Stimulated activated CD8-positive, alpha-beta memory T cell treated with anti-CD3 and anti-CD28 coated beads, Interleukin-7, amount 100 ng/mL, for 1 hour (primary cell): ENCODE data around the gene XRCC5.
"Not testable (repeated sequence)": the region's sequence is repeated elsewhere in the genome, so short reads cannot be mapped to it uniquely, and the experiment has no call there.

Source experiments
- DNase-seq, 2 donors: peaks; one replicate each; pipeline ENCODE4 v3.0.0-alpha.2; 2020; ENCODE audit warnings: low read depth in 2 of 2

Gene XRCC5

DNA sequence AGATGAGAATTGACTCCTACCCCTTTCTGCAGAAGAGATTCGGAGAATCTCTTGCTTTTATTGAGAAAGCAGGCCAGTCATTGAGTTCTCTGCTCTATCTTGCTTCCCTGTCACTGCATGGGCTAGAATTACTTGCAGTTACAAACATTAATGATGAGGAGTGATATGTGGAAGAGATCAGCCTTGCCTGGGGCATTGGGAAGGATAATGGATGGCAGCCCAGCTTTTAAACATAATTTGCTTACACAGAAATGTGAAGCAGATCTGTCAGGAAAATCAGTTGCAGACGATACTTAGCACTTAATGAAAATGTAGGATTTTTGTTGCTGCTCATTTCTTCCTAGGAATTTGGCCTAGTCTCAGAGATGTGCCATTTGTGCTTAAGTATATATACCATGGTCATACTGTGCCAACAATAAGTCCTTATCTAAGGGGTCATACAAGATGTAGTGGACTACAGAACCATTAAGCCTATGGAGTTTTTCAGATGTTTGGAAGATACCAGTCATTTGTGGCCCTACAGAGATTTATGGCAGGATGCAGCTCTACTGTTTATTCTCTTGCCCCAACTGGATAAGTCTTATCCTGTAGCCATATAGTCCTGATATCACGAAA is 92.7 kb downstream of the XRCC5 start:
- DNase-seq, result no peak

DNA sequence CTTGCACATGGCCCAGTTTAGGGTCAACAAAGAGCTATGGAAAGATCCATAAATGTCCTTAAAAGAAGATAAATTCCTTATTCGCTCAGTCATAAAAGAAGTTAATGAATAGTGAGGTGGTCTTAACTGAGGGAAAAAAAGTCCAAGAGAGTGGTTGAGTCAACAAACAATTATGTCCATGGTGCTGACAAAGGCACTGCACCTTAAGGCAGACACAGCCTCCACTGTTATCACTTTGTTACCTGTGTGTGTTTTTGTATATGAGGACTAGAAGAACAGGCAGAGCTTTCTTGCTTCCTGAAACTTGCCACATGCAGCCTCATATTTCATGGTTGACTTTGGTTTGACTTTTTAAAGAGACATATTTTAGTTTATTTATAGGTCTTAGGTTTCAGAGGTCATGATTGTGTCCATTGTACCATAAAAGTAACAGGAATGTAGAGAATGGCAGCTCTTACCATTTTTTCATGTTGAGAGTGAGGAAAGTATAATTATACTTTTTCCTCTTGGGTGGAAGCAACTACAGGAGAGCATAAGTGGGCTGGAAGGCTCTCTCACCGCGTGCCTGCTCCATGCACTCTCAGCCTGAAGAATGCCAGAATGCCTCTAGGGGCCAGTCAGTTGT is 93.6 kb downstream of the XRCC5 start:
- no peak for DNase-seq

DNA sequence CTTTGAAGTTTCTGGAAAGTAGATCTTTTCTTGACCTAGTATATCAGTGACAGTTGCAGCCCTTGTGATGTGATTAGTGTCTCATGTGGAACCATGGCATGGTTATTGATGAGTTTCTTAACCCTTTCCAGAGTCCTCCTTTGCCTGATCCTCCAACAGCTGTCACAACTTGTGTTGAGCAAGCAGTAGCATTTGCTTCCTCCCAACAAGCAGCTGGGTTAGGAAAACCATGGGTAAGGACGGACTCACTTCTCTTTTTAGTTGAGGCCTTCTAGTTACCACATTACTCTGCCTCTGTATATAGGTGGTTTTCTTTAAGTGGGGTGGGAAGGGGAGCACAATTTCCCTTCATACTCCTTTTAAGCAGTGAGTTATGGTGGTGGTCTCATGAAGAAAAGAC is 96.3 kb downstream of the XRCC5 start:
- no peak for DNase-seq

DNA sequence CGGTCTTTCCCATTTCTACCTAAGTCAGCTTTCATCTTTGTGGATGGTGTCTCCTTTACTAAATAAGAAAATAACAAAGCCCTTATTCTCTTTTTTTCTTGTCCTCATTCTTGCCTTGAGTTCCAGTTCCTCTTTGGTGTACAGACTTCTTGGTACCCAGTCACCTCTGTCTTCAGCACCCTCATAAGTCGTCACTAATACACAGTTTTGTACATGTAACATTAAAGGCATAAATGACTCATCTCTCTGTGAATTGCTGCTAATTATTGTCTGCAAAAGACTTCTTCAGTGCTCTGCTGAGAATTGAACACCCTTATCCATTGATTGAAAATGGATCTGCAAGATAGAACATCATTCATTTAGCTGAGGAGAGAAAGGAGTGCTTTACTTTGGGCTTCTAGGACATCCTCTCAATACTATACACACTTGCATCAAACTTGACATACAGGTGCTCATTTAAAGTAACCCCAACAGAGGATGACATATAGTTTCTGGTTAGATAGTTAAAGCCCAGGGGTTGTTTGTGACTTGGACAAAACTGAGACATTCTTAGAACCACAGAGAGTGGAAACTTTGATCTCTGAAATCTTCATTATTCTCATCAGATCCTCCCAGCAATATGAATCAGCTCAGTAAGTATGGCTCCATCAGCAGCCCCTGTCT is 97.0 kb downstream of the XRCC5 start:
- DNase-seq, result no peak

DNA sequence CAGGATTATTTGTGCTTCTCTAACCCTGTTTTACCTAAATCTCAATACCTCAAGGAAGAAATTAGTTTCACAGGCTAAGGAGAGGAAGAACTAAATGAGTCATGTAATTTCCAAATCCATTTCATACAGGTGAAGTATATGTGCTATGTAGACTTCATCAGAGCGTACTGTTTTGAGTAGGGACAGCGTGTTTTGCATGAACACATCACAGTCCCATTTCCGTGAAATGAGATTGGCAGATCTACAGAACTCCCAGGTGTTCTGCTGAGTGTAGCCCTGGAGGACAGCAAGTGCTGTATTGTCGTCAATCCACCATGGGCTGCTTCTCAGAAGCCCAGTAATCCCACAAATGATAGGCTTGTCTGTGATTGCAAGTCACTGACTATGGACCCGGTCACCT is 97.7 kb downstream of the XRCC5 start:
- no peak for DNase-seq

DNA sequence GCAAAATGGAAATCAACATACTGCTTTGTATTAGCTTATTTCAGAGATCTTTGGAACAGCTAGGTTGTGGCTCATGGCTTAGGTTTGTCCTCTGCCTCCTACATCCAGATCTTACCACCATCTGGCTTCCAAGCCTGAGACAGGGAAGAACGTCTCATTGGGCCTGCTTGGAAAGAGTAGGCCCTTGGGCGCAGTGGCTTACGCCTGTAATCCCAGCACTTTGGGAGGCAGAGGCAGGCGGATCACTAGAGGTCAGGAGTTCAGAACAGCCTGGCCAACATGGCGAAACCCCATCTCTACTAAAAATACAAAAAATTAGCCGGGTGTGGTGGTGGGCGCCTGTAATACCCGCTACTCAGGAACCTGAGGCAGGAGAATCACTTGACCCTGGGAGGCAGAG is 99.5 kb downstream of the XRCC5 start:
- DNase-seq, result not testable (repeated sequence)

DNA sequence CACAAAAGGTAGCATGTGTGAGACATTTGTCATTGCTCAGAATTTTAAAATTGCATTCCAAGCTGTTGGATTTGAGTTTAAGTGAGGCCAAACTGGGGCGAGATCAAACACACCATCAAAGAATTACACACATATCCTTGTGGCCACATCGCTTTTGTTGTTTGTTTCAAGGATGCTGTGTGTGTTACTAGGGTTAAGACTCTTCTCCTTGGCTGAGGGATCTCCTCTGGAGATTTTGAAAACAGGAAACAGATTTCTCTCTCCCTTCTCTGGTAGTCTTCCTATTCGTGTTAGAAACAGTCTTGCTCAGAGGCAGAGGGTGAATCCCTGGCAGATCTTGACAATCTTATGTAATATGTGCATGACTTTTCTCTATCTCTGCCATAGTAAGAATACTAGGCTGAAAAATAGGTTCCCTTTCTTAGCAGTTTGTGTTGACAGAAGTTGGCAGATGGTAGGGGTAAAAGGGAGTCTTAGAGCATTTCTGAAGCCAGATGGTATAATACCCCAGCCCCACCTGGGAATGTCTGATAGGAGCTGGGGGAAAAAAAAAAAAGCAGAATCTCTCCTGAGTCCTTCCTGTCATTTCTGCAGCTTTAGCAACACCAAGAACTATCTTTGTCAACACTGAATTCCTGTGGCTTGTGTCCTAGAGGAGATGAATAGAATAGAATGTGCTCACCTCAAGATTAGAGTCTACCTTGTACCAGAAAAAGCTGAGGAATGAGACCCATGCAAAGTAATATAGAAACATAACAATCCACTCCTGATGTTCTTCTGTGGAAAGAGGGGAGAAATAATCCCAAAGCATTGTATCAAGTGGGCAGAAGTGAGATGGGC is 101.8 kb downstream of the XRCC5 start:
- DNase-seq, result no peak

DNA sequence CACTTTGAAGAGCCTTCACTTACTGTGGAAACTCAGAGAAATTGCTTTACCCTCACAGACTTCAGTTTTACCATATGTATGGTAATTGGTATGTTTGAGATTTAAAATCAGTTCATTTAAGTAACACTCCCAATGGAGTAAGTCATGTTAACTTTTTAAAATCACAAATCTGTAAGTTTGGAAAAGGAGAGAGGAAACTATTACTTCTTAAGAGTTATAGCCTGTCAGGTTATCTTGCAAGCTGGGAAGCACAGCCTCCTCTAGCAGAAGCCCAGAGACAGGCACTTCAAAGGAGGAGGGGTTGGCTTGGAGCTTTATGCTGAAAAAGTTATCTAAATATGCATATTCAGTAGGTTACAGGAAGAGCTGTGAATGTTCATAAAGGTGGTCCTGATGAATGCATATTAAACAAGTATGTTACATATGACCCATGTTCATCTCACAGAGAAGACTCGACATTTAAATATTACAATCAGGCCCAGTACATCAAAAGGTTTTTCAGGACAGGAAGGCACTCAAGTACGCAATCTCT is 102.5 kb downstream of the XRCC5 start:
- no peak for DNase-seq

DNA sequence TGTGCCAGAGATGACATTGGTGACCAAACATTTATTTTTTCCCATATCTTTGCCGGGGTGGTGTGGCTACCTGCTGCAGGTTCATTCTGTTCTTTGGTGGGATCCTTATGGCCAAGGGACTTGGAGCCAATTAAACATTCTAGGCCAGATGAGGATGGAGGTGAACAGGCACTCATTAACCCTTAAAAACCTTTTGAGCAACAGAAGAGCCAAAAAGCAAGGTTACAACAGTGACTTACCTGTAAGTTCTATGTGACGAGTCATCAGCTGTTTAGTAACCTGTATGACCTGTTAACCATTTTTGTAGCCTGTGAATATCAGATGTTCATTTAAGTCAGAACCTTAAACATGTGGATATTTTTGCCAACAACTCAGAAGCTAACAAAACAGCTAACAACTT is 105.6 kb downstream of the XRCC5 start:
- no peak for DNase-seq

DNA sequence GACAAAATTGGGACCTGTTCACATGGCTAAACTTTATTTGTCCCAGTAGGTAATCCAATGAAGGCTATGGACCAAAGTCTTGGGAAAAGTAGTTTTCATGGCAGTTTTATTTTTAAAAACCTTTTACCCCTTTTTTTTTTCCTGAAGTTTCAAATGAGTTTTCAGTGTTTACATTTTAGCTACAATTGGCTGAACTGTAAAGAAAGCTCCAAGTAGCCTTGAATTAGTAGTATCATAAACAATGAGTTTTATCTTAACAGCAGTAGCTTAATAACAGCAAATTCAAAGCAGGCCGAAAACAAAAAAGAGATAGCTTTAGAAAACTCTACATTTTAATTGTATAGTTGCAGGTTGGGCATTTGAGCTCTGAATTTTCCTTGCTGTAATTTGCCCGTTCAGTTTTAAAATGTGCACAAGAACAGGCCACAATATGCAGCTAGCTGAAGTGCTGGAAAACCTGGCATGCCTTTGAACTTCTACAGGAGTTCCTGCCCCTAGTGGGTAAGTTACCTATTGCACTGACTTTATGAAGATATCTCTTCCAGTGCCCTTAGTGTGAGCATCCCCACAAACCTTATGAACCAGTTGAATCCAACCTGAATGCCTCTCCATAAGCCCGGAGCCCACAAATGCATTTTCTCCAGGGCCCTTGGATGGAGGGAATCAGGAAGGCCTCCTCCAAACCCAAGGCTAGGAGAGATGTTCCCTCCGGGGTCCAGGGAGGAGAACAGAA is 106.7 kb downstream of the XRCC5 start:
- no peak for DNase-seq

DNA sequence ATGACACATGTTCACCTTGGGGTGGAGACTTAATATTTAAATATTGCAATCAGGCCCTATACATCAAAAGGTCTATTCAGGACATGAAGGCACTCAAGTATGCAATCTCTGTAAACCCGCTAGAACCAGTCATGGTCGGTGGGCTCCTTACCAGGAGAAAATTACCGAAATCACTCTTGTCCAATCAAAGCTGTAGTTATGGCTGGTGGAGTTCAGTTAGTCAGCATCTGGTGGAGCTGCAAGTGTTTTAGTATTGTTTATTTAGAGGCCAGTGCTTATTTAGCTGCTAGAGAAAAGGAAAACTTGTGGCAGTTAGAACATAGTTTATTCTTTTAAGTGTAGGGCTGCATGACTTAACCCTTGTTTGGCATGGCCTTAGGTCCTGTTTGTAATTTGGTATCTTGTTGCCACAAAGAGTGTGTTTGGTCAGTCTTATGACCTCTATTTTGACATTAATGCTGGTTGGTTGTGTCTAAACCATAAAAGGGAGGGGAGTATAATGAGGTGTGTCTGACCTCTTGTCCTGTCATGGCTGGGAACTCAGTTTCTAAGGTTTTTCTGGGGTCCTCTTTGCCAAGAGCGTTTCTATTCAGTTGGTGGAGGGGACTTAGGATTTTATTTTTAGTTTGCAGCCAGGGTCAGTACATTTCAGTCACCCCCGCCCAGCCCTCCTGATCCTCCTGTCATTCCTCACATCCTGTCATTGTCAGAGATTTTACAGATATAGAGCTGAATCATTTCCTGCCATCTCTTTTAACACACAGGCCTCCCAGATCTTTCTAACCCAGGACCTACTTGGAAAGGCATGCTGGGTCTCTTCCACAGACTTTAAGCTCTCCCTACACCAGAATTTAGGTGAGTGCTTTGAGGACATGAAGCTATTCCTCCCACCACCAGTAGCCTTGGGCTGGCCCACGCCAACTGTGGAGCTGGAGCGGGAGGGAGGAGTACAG is 108.1 kb downstream of the XRCC5 start:
- no peak for DNase-seq

DNA sequence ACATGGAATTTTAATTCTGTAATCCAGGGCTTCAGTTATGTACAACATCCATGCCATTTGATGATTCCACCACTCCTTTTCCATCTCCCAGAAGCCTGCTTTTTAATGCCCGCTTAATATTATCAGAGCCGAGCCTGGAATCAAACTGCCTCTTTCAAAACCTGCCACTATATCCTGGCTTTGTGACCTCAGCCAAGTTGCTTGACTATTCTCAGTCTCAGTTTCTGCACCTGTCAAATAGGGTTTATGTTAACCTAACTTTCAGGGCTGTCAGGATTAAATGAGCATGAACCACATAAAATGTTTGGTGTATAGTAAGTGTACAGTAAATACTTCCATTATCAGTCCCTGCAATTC is 108.7 kb downstream of the XRCC5 start:
- DNase-seq, result no peak

DNA sequence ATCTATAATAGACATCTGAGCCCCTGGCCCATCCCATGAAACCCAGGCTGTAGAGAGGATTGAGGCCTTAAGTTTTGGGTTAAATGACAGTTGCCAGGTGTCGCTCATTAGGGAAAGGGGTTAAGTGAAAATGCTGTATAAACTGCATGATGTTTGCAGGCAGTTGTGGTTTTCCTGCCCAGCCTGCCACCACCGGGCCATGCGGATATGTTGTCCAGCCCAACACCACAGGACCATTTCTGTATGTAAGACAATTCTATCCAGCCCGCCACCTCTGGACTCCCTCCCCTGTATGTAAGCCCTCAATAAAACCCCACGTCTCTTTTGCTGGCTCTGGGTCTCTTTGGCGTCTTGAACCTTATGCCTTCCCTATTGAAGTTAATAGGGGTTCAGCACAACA is 110.7 kb downstream of the XRCC5 start:
- DNase-seq, result no peak

DNA sequence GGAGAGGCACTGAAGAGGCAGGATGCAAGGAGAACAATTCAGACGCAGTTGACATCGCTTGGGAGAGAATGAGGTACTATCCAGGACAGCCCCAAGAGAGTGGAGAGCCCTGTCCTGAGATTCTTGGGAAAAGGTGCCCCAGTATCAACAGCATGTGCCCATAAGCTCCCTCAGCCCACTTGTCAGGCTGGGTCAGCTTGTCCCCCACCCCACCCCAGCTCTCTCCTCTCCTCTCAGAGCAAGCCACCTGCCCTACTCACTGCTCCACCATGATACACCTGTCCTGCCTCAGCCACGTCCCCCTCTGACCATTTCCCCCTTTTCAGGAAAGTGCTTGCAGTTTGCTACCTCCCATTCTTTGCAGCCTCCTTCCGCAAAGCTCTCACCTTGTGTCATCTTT is 111.8 kb downstream of the XRCC5 start:
- DNase-seq, result no peak

DNA sequence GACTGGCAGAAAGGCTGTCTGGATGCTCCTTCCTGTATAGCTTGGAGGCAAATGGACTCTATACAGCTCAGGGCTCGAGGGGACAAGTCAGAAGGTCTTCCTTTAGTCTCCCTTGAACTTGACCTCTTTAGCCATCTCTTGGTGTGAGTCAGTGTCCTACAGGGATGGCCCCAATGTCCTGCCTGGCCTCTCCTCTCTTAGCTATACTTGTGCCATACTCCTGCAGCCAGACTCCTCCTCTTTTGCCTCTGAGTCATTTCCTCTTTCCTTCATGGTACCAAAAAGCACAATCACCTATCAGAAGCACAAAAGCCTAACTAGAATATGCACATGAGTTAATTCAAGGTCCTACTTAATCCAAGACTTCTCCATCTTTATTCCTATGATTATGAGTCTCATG is 112.7 kb downstream of the XRCC5 start:
- no peak for DNase-seq

DNA sequence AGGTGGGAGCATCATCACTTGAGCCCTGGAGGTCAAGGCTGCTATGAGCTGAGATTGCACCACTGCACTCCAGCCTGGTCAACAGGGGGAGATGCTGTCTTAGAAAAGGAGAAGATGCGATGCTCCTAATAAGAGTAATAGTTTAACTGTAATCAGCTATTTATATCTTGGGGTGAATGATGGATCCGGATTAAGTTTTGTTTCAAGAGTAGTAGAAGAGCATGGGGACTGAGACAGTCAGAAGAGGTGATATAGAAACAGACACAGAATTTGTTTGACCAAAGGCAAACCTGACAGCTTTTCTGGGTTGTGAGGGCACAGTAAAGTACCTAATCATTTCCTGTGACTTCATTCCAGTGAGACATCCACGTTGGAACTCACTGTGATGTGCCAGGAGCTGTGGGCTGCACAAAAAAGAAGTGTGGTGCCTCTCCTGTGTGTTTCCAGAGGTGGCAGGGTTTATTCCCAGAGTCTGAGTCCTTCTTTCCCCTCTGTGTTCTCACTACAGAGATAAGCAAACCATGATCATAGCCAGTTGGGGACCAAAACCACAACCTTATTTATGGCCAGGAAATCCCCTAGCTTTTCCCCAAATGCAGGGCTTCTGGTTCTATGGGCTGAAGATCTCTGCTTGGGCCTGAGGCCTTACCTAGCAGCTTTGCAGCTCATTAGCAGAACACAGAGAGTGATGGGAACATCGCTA is 113.7 kb downstream of the XRCC5 start:
- DNase-seq, result no peak

DNA sequence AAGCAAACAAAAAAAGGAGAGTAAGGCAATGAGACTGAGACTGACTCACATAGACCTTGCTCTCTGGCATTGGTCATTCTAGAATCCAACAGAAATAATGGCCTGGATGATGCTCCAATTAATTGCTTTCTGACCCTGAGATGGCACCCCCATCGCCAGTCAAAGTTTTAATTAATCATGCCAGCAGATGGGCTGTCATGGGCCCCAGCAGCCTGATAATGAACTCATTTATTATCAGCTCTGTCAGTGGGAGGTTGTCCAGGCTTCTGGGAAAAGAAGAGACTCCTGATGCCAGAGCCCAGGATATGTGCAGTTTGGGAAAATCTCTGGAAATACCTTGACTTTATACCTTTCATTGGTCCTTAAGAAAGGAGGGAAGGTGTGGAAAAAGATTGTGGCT is 115.2 kb downstream of the XRCC5 start:
- DNase-seq, result no peak

DNA sequence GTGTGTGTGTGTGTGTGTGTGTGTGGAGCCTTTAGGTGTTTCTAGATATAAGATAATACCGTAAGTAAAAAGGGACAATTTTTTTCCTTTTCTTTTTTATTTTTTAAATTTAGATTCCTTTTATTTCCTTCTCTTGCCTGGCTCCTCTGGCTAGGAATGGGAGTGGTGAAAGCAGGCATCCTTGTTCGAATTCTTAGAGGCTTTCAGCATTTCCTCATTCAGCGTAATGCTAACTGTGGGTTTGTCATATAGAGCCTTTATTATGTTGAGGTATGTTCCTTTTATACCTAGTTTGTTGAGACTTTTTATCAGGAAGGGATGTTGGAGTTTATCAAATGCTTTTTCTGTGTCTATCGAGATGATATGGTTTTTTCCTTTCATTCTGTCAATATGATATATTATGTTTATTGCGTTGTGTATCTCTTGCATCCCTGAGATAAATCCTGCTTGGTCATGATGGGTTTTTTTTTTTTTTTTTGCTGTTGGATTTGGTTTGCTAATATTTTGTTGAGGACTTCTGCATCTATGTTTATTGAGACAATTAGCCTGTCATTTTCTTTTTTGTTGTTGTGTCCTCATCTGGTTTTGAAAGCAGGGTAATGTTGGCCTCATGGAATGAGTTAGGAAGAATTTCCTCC is 120.2 kb downstream of the XRCC5 start:
- DNase-seq, result no peak

DNA sequence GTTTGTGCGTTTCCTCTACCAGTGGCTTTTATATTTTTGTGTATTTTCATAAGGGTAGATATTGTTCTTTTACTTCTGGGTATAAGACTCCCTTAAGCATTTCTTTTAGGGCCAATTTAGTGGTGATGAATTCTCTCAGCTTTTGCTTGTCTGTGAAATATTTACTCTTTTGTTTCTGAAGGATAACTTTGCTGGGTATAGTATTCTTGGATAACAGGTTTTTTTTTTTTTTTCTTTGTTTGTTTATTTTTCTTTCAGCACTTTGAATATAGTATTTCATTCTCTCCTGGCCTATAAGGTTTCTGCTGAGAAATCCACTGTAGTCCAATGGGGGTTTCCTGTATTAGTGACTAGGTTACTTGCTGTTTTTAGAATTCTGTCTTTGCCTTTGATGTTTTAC is 122.7 kb downstream of the XRCC5 start:
- DNase-seq, result no peak
